IMR-90 (cell line): ENCODE data around the gene TRIP11. TPM values are rescaled to one million over a fixed set of nuclear protein-coding genes. Genes with fewer than 3 reads are reported as not detected.

ENCODE experiments used
- ATAC-seq: fragments of 200-7000 bp; cut with Tn5 transposase; 2 replicates; pipeline ENCODE4 v1.9.1; 2020; ENCODE audit warnings: low read depth, mild to moderate bottlenecking, moderate library complexity
- BruUV-seq: library from RNA; stranded (reverse); fragments of 400-500 nt; replicated peaks from 2 replicates; lab custom pipeline; 2021; lab: Mats Ljungman, UMichigan
- CTCF ChIA-PET: fragments of 300-600 bp; formaldehyde crosslinking; extraction: SDS; loops from one replicate; lab custom pipeline; 2021; ENCODE audit warnings: antibody characterized with exemption; lab: Yijun Ruan, JAX
- POLR2A ChIA-PET: fragments of 300-600 bp; sonication (Branson Sonifier 250); formaldehyde crosslinking; loops from one replicate; lab custom pipeline; 2022; ENCODE audit warnings: antibody characterized with exemption; ENCODE audit not compliant: unreplicated experiment; lab: Charles Lee
- DNase-seq: peaks from one replicate; pipeline ENCODE4 v3.0.0; 2013
- H2AFZ ChIP-seq: replicated peaks from 2 replicates; pipeline ENCODE3; 2013; ENCODE audit warnings: low read length, mild to moderate bottlenecking; ENCODE audit not compliant: poor library complexity
- H2AK5ac ChIP-seq: 2 replicates; pipeline ENCODE4 v1.6.1; 2013; ENCODE audit warnings: low read depth, low read length, inconsistent platforms
- H2AK9ac ChIP-seq: replicated peaks from 2 replicates; pipeline ENCODE3; 2013; ENCODE audit warnings: mild to moderate bottlenecking, low read depth, low read length, moderate library complexity; ENCODE audit not compliant: poor library complexity
- H2BK120ac ChIP-seq: 2 replicates; pipeline ENCODE4 v1.6.1; 2013; ENCODE audit warnings: low read depth, low read length, inconsistent platforms
- H2BK15ac ChIP-seq: 3 replicates; pipeline ENCODE4 v1.6.1; 2013; ENCODE audit warnings: low read depth, low read length, inconsistent platforms
- H2BK20ac ChIP-seq: 2 replicates; pipeline ENCODE4 v1.6.1; 2013; ENCODE audit warnings: low read depth, mild to moderate bottlenecking, inconsistent platforms, low read length, moderate library complexity
- H2BK5ac ChIP-seq: 2 replicates; pipeline ENCODE4 v1.6.1; 2013; ENCODE audit warnings: mild to moderate bottlenecking, low read depth, low read length, inconsistent platforms; ENCODE audit not compliant: poor library complexity, severe bottlenecking
- H3K14ac ChIP-seq: replicated peaks from 2 replicates; pipeline ENCODE4 v1.6.1; 2013; ENCODE audit warnings: low read depth, low read length, inconsistent platforms
- H3K18ac ChIP-seq: 2 replicates; pipeline ENCODE4 v1.6.1; 2013; ENCODE audit warnings: low read depth, low read length, control low read depth
- H3K23ac ChIP-seq: 2 replicates; pipeline ENCODE4 v1.6.1; 2013; ENCODE audit warnings: low read depth, low read length, inconsistent platforms
- H3K27ac ChIP-seq: 2 replicates; pipeline ENCODE4 v1.5.1; 2013; ENCODE audit warnings: mild to moderate bottlenecking, control low read depth, low read length; ENCODE audit not compliant: insufficient read depth
- H3K27me3 ChIP-seq: 2 replicates; pipeline ENCODE4 v1.6.1; 2013; ENCODE audit warnings: low read length; ENCODE audit not compliant: control insufficient read depth, insufficient read depth
- H3K36me3 ChIP-seq: 2 replicates; pipeline ENCODE4 v1.6.1; 2013; ENCODE audit warnings: low read length, mixed read lengths; ENCODE audit not compliant: control insufficient read depth, insufficient read depth
- H3K4ac ChIP-seq: 2 replicates; pipeline ENCODE4 v1.6.1; 2013; ENCODE audit warnings: low read depth, low read length, inconsistent platforms
- H3K4me1 ChIP-seq: 2 replicates; pipeline ENCODE4 v1.6.1; 2013; ENCODE audit warnings: low read length, mixed read lengths; ENCODE audit not compliant: control insufficient read depth, insufficient read depth
- H3K4me2 ChIP-seq: 2 replicates; pipeline ENCODE4 v1.6.1; 2013; ENCODE audit warnings: low read depth, mild to moderate bottlenecking, control low read depth, low read length, moderate library complexity
- H3K4me3 ChIP-seq: 2 replicates; pipeline ENCODE4 v1.5.1; 2013; ENCODE audit warnings: low read depth, mild to moderate bottlenecking, control low read depth, low read length, moderate library complexity; ENCODE audit not compliant: insufficient read depth
- H3K56ac ChIP-seq: 2 replicates; pipeline ENCODE4 v1.6.1; 2013; ENCODE audit warnings: low read length, inconsistent platforms; ENCODE audit not compliant: insufficient read depth; ENCODE audit errors: extremely low read depth
- H3K79me1 ChIP-seq, 2 experiments: 2 replicates each; pipeline ENCODE4 v1.6.1; 2013; ENCODE audit warnings: low read length in 2 of 2, inconsistent platforms in 1 of 2, low read depth in 1 of 2
- H3K9ac ChIP-seq: 2 replicates; pipeline ENCODE4 v1.6.1; 2013; ENCODE audit warnings: low read depth, low read length, control low read depth
- H3K9me1 ChIP-seq: 2 replicates; pipeline ENCODE4 v1.6.1; 2013; ENCODE audit warnings: low read length, inconsistent platforms; ENCODE audit not compliant: insufficient read depth
- H3K9me3 ChIP-seq: 2 replicates; pipeline ENCODE4 v1.6.1; 2013; ENCODE audit warnings: low read length; ENCODE audit not compliant: control insufficient read depth, insufficient read depth
- H4K20me1 ChIP-seq: 2 replicates; pipeline ENCODE4 v1.6.1; 2013; ENCODE audit warnings: low read length, inconsistent platforms; ENCODE audit not compliant: insufficient read depth
- H4K5ac ChIP-seq: 2 replicates; pipeline ENCODE4 v1.6.1; 2013; ENCODE audit warnings: mild to moderate bottlenecking, low read depth, low read length, control low read depth
- H4K8ac ChIP-seq, 2 experiments: 2 replicates each; pipeline ENCODE4 v1.6.1; 2013; ENCODE audit warnings: low read depth in 2 of 2, low read length in 2 of 2, control low read depth in 1 of 2, inconsistent platforms in 1 of 2
- H4K91ac ChIP-seq: 2 replicates; pipeline ENCODE4 v1.6.1; 2013; ENCODE audit warnings: low read depth, low read length, inconsistent platforms; ENCODE audit not compliant: insufficient read depth
- BHLHE40 ChIP-seq: fragments of 150-350 bp; IDR thresholded peaks from 2 replicates; pipeline ENCODE4 v1.6.1; 2016; ENCODE audit warnings: mild to moderate bottlenecking, low read depth, low read length
- CEBPB ChIP-seq: IDR thresholded peaks from 2 replicates; pipeline ENCODE4 v1.6.1; 2012; ENCODE audit warnings: low read depth, low read length, improper control_type of control experiment
- CHD1 ChIP-seq: IDR thresholded peaks from 2 replicates; pipeline ENCODE4 v1.6.1; 2012; ENCODE audit warnings: low read depth, low read length, improper control_type of control experiment
- FOS ChIP-seq: fragments of 150-350 bp; IDR thresholded peaks from 2 replicates; pipeline ENCODE4 v1.6.1; 2016; ENCODE audit warnings: low read depth, low read length
- MAFK ChIP-seq: IDR thresholded peaks from 2 replicates; pipeline ENCODE4 v1.6.1; 2012; ENCODE audit warnings: low read depth, low read length, improper control_type of control experiment
- MAZ ChIP-seq: IDR thresholded peaks from 2 replicates; pipeline ENCODE4 v1.6.1; 2012; ENCODE audit warnings: low read depth, mild to moderate bottlenecking, low read length, improper control_type of control experiment, moderate library complexity, borderline replicate concordance
- NFE2L2 ChIP-seq: fragments of 150-350 bp; IDR thresholded peaks from 2 replicates; pipeline ENCODE4 v1.6.1; 2016; ENCODE audit warnings: low read depth, mild to moderate bottlenecking, low read length
- POLR2A ChIP-seq: IDR thresholded peaks from 2 replicates; pipeline ENCODE4 v1.6.1; 2012; ENCODE audit warnings: mild to moderate bottlenecking, low read depth, low read length
- RAD21 ChIP-seq: IDR thresholded peaks from 2 replicates; pipeline ENCODE4 v1.6.1; 2012; ENCODE audit warnings: low read length, improper control_type of control experiment
- RCOR1 ChIP-seq: IDR thresholded peaks from 2 replicates; pipeline ENCODE4 v1.6.1; 2012; ENCODE audit warnings: mild to moderate bottlenecking, low read length, improper control_type of control experiment; ENCODE audit not compliant: insufficient replicate concordance
- SMC3 ChIP-seq: fragments of 150-350 bp; IDR thresholded peaks from 2 replicates; pipeline ENCODE4 v1.6.1; 2016; ENCODE audit warnings: low read depth, mild to moderate bottlenecking, antibody characterized with exemption, low read length, moderate library complexity
- WGBS, 2 experiments: methylation state at CpG; one replicate each; pipeline versions ENCODE4 v1.1.5 to v1.1.7; 2013; ENCODE audit warnings: missing lambda C conversion rate in 2 of 2; ENCODE audit not compliant: insufficient read length in 1 of 2; ENCODE audit errors: extremely low coverage in 2 of 2; 5-methylcytosine and 5-hydroxymethylcytosine counted together
- dilution Hi-C: fragments of 300-500 bp; cut with HindIII; formaldehyde crosslinking; loops from one replicate; pipeline ENCODE4 v1.14.3; 2018; ENCODE audit warnings: low sequenced_read_pairs; ENCODE audit not compliant: unreplicated experiment
- in situ Hi-C: fragments of 300-500 bp; cut with MboI; formaldehyde crosslinking; loops from 3 replicates; pipeline ENCODE4 v1.14.3; 2019; ENCODE audit warnings: low sequenced_read_pairs, inconsistent platforms, mixed read lengths
- intact Hi-C: fragments of 100-400 bp; cut with micrococcal nuclease; formaldehyde crosslinking; loops from 2 replicates; pipeline ENCODE4 v1.10.0; 2022
- polyA plus RNA-seq, 3 experiments: library from polyadenylated mRNA; depleted of rRNA; stranded (reverse); fragments of >200 nt; gene quantifications; 2 replicates each; pipeline ENCODE4 v1.2.3, GENCODE V29; 2012; ENCODE audit warnings: low replicate concordance in 1 of 3
- total RNA-seq: library from RNA; depleted of rRNA; stranded (reverse); fragments of >200 nt; gene quantifications from 2 replicates; pipeline ENCODE4 v1.2.3, GENCODE V29; 2012
- TF ChIP-seq, protein P1 (sequence below): fragments of 150-350 bp; IDR thresholded peaks from 2 replicates; pipeline ENCODE4 v1.6.1; 2017; ENCODE audit warnings: mild to moderate bottlenecking, antibody characterized with exemption, low read length, low read depth
- TF ChIP-seq, protein P2 (sequence below): conservative IDR thresholded peaks from 2 replicates; pipeline ENCODE4 v1.5.1; 2012; ENCODE audit warnings: mild to moderate bottlenecking, low read depth, low read length, improper control_type of control experiment

Gene TRIP11
- total and polyA plus RNA-seq, 2 of the 4 experiments (the other 2 are of a cell fraction): 6.8 to 83.5 TPM

DNA sequence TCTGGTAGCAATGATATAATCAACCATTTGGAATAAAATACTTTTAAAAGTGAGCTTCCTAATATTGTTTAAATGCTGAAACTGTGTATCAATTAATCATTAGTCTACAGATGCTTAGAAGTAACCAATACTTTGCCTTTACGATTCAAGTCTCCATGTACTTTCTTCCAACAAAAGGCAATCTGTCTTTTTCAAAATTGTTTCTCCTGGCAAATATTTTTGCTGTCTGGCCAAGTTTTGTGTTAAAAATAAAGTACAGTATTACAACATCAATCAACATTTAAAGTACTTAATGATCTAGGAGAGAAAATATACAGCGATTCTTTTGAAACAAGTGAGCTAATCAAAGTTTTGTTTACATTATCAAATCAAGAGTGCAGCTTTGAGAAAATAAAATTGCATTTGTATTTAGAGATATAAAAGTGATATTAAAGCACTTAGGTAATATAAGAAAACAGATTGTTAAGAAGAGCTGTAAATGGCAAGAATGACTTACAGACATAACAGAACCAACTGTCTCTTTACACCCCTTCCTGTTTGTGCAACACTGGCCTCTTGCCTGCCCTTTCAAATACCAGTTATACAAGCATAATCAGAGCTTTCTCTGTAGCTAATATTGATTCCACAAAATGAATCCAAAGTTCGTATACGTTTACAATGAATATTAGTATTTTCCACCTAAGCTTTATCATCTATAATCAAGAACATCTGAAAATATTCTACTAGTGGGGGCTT, 54.2 kb downstream of the TRIP11 start:
- Histone ChIP-seq H2BK120ac (no peak overlapping the region), H3K9me1 (0 out of 2 replicates have a peak, but pooled peaks cover 3% of the 10 kb centered on the region), H3K4me1 (peaks cover 4% of the 10 kb centered on the region; the same call in 1 of the 2 replicates), H3K27me3 (no peaks in the 10 kb centered on the region), H2BK5ac (peak overlapping the region; percentile 52), H3K27ac (no peak overlapping the region), H3K36me3 (peaks cover 12% of the 10 kb centered on the region), H2AK5ac (no peak overlapping the region), H3K4me2 (peak overlapping the region; percentile 10; the same call in 1 of the 2 replicates), H4K91ac (no peak overlapping the region), H2AK9ac (no peak overlapping the region), H3K79me1 (peaks cover 10 to 28% of the 10 kb centered on the region in 2 experiments), H3K9ac (no peak overlapping the region), H3K4ac (no peak overlapping the region), H2AFZ (no peak overlapping the region), H2BK20ac (no peak overlapping the region), H3K14ac (no peak overlapping the region), H4K20me1 (no peaks in the 10 kb centered on the region), H2BK15ac (no peak overlapping the region), H3K18ac (no peak overlapping the region), H4K8ac (no peak overlapping the region), H3K4me3 (no peak overlapping the region), H3K9me3 (no peaks in the 10 kb centered on the region), H3K56ac (no peak overlapping the region), H3K23ac (no peak overlapping the region), H4K5ac (no peak overlapping the region)
- TF ChIP-seq MAZ: no peak
- TF ChIP-seq MAFK: no peak
- TF ChIP-seq RAD21: no peak
- TF ChIP-seq CHD1: no peak
- TF ChIP-seq NFE2L2: no peak
- TF ChIP-seq FOS: no peak
- TF ChIP-seq, protein P1, sequence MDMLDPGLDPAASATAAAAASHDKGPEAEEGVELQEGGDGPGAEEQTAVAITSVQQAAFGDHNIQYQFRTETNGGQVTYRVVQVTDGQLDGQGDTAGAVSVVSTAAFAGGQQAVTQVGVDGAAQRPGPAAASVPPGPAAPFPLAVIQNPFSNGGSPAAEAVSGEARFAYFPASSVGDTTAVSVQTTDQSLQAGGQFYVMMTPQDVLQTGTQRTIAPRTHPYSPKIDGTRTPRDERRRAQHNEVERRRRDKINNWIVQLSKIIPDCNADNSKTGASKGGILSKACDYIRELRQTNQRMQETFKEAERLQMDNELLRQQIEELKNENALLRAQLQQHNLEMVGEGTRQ: no peak
- TF ChIP-seq SMC3: no peak
- TF ChIP-seq BHLHE40: no peak
- TF ChIP-seq, protein P2, sequence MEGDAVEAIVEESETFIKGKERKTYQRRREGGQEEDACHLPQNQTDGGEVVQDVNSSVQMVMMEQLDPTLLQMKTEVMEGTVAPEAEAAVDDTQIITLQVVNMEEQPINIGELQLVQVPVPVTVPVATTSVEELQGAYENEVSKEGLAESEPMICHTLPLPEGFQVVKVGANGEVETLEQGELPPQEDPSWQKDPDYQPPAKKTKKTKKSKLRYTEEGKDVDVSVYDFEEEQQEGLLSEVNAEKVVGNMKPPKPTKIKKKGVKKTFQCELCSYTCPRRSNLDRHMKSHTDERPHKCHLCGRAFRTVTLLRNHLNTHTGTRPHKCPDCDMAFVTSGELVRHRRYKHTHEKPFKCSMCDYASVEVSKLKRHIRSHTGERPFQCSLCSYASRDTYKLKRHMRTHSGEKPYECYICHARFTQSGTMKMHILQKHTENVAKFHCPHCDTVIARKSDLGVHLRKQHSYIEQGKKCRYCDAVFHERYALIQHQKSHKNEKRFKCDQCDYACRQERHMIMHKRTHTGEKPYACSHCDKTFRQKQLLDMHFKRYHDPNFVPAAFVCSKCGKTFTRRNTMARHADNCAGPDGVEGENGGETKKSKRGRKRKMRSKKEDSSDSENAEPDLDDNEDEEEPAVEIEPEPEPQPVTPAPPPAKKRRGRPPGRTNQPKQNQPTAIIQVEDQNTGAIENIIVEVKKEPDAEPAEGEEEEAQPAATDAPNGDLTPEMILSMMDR: no peak
- no peak for TF ChIP-seq POLR2A
- no peak; the same call in 1 of the 2 replicates for TF ChIP-seq CEBPB
- no peak for TF ChIP-seq RCOR1
- in situ Hi-C loops (no loop called here), intact Hi-C loops (no loop called here), dilution Hi-C loops (no loop called here)
- ChIA-PET CTCF (interaction anchor here (0.6 to 1.1 kb wide), 2 partner anchors 11 to 40 kb away, joined by 4 to 6 read pairs; no protein-coding TSS in a partner anchor), POLR2A (interaction anchor here (0.6 kb wide), 1 partner anchor 38 kb away, joined by 3 read pairs; the partner anchor contains the start of gene FBLN5)
- no CpG with 5 or more reads among the region's 4 CpGs for WGBS, 2 experiments
- ATAC-seq (peak; percentile 35; the same call in 1 of the 2 replicates), DNase-seq (peak; percentile 17)
- no TSS peak for BruUV-seq
